ENCODE results near the gene SERPING1. TPM values are rescaled to one million over a fixed set of nuclear protein-coding genes. Genes with fewer than 3 reads are reported as not detected.

Gene SERPING1
- total RNA-seq, 6 donors from 2014 or later: 306 to 573 (median 469) TPM

DNA sequence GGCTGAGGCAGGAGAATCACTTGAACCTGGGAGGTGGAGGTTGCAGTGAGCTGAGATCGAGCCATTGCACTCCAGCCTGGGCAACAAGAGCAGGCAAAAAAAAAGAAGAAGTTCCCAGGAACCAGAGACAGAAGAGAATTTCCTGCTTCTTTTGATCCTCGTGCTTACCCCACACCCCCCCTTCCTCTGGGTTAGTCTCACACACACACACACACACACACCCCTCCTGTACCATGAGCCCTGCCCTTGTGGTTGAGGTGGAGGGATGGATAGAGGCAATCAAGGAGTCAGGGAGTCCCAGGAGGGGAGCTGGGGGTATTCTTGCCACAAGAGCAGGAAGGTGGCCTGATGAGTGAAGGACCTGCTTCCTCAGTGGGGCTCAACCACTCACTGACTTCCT, 25.9 kb upstream of the SERPING1 start:
- Histone ChIP-seq H3K4me3 (no peak overlapping the region), H3K27ac (no peak overlapping the region), H3K4me1 (peaks cover 9 to 17% (median 14%) of the 10 kb centered on the region in 4 donors), H3K36me3 (no peaks in the 10 kb centered on the region), H3K27me3 (no peaks in the 10 kb centered on the region), H3K9me3 (no peaks in the 10 kb centered on the region)
- 32 to 44% methylated on average over 2 of the region's 2 CpGs for WGBS, 2 donors
- no peak for TF ChIP-seq POLR2AphosphoS5 (IDR thresholded peaks at IDR 0.05)
- TF ChIP-seq EP300 (IDR thresholded peaks at IDR 0.05): no peak
- TF ChIP-seq, protein P1, sequence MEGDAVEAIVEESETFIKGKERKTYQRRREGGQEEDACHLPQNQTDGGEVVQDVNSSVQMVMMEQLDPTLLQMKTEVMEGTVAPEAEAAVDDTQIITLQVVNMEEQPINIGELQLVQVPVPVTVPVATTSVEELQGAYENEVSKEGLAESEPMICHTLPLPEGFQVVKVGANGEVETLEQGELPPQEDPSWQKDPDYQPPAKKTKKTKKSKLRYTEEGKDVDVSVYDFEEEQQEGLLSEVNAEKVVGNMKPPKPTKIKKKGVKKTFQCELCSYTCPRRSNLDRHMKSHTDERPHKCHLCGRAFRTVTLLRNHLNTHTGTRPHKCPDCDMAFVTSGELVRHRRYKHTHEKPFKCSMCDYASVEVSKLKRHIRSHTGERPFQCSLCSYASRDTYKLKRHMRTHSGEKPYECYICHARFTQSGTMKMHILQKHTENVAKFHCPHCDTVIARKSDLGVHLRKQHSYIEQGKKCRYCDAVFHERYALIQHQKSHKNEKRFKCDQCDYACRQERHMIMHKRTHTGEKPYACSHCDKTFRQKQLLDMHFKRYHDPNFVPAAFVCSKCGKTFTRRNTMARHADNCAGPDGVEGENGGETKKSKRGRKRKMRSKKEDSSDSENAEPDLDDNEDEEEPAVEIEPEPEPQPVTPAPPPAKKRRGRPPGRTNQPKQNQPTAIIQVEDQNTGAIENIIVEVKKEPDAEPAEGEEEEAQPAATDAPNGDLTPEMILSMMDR (IDR thresholded peaks at IDR 0.05): no peak
- no peak for TF ChIP-seq POLR2A (IDR thresholded peaks at IDR 0.05)
- DNase-seq (no peak), ATAC-seq (ENCODE audit: low FRiP score in 2 of 2) (no peak)

DNA sequence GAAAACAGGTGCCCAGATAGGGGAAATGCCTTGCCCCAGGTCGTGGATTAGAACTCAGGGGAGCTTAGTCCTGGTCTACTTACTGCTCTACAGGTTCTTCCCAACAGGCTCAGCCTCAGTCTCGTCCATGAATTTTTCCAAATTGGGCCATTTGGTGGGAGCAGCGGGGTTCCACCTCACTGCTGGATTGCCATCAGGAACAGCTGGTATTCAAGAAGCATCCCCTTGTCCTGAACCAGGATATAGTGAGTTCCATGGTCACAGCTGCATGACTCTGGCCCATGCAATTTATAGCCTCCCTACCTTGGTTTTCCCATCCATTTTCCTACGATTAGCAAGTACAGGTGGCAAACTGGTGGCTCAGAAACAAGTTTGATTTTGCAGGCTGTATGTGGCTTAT, 23.4 kb upstream of the SERPING1 start:
- no peak for ATAC-seq (ENCODE audit: low FRiP score in 2 of 2)
- no peaks in the 10 kb centered on the region for H3K9me3 ChIP-seq
- TF ChIP-seq POLR2AphosphoS5 (IDR thresholded peaks at IDR 0.05): no peak
- no peak for TF ChIP-seq EP300 (IDR thresholded peaks at IDR 0.05)
- no peak for TF ChIP-seq POLR2A (IDR thresholded peaks at IDR 0.05)
- TF ChIP-seq, protein P1 (IDR thresholded peaks at IDR 0.05): no peak
- peaks cover 0 to 5% (median 2%) of the 10 kb centered on the region in 4 donors for H3K4me1 ChIP-seq
- H3K27me3 ChIP-seq: no peaks in the 10 kb centered on the region
- no peak overlapping the region for H3K27ac ChIP-seq
- H3K36me3 ChIP-seq: no peaks in the 10 kb centered on the region
- 71 to 77% methylated on average over 3 to 4 of the region's 4 CpGs for WGBS, 2 donors
- no peak for DNase-seq
- no peak overlapping the region for H3K4me3 ChIP-seq

DNA sequence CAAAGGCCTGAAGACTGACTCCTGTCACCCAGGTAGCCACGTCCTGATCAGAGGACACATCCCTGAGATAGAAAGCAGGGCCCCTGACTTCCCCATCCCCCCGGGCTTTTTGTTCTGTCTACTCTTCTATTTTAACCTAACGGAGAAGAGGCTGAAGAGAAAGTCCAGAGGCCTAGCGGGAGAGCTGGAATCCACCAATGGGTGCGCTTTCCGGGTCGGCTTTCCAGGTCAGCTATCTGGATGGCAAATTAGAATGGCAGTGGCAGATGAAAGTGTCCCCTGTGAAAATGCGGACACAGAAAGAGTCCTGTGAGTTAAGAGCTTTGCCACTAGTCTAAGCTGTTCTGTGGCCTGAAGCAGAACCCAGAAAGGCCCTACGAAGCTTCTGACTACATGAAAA, 13.1 kb upstream of the SERPING1 start:
- 85 to 90% methylated on average over 9 of the region's 9 CpGs for WGBS, 2 donors
- TF ChIP-seq POLR2AphosphoS5 (IDR thresholded peaks at IDR 0.05) (no peak), EP300 (IDR thresholded peaks at IDR 0.05) (no peak), POLR2A (IDR thresholded peaks at IDR 0.05) (no peak)
- TF ChIP-seq, protein P1 (IDR thresholded peaks at IDR 0.05): no peak
- ATAC-seq (ENCODE audit: low FRiP score in 2 of 2) (no peak), DNase-seq (no peak)
- no peak overlapping the region for H3K27ac ChIP-seq
- no peaks in the 10 kb centered on the region for H3K27me3 ChIP-seq
- no peaks in the 10 kb centered on the region for H3K4me1 ChIP-seq
- no peak overlapping the region for H3K4me3 ChIP-seq
- no peaks in the 10 kb centered on the region for H3K9me3 ChIP-seq
- H3K36me3 ChIP-seq: no peaks in the 10 kb centered on the region

DNA sequence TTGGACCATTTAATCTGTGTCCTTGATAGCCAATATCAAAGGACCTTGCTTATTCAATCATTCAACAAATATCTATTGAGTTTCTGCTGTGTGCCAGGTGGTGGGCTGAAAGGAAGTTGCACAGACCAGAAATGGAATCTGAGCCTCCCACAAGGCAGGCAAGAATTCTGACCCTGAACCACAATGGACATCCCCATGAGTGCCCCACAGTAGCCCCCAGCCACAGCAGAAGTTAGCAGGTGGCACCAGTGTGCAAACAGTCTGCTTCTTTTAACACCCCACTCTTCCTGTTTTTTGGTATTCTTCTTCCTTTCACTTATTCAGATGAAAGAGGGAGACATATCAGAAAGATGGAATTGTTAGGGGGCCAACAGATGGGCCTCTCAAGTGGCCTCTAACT, 12.2 kb upstream of the SERPING1 start:
- Histone ChIP-seq H3K27ac (no peak overlapping the region), H3K4me3 (no peak overlapping the region), H3K4me1 (no peaks in the 10 kb centered on the region), H3K9me3 (no peaks in the 10 kb centered on the region), H3K36me3 (no peaks in the 10 kb centered on the region), H3K27me3 (no peaks in the 10 kb centered on the region)
- no peak for DNase-seq
- no peak for TF ChIP-seq POLR2A (IDR thresholded peaks at IDR 0.05)
- no peak for TF ChIP-seq POLR2AphosphoS5 (IDR thresholded peaks at IDR 0.05)
- TF ChIP-seq EP300 (IDR thresholded peaks at IDR 0.05): no peak
- TF ChIP-seq, protein P1 (IDR thresholded peaks at IDR 0.05): no peak
- no peak for ATAC-seq (ENCODE audit: low FRiP score in 2 of 2)

DNA sequence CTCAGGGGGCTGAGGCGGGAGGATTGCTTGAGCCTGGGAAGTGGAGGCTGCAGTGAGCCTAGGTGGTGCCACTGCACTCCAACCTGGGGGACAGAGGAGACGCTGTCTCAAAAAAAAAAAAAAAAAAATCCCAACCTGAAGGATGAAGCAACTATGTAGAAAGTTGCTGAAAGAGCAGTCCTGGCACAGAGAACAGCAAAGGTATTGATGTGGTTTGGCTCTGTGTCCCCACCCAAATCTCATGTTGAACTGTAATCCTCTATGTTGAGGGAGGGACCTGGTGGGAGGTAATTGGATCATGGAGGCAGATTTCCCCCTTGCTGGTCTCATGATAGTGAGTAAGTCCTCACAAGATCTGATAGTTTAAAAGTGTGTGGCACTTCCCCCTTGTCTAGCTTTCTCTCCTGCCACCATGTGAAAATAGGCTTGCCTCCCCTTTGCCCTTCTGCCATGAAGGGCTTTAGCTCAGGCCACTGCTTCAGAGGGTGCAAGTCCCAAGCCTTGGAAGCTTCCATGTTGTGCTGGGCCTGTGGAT, 10.7 kb upstream of the SERPING1 start:
- no peak for TF ChIP-seq POLR2AphosphoS5 (IDR thresholded peaks at IDR 0.05)
- TF ChIP-seq, protein P1 (IDR thresholded peaks at IDR 0.05): no peak
- no peak for TF ChIP-seq POLR2A (IDR thresholded peaks at IDR 0.05)
- TF ChIP-seq EP300 (IDR thresholded peaks at IDR 0.05): no peak
- ATAC-seq (ENCODE audit: low FRiP score in 2 of 2): no peak
- 50% methylated on average over 2 of the region's 2 CpGs for WGBS, 2 donors

More for the DNA sequence above, 10.7 kb upstream of the SERPING1 start:
- H3K36me3 ChIP-seq: no peaks in the 10 kb centered on the region
- no peak for DNase-seq
- H3K9me3 ChIP-seq: no peaks in the 10 kb centered on the region
- no peaks in the 10 kb centered on the region for H3K27me3 ChIP-seq
- H3K4me3 ChIP-seq: no peak overlapping the region
- no peaks in the 10 kb centered on the region for H3K4me1 ChIP-seq
- no peak overlapping the region for H3K27ac ChIP-seq
